GM12874 (cell line): Measurements from ENCODE around the gene COL6A3.

Source experiments
- CTCF ChIP-seq: IDR thresholded peaks from 2 replicates; pipeline ENCODE4 v1.5.1; 2011; ENCODE audit warnings: low read depth, mild to moderate bottlenecking, control low read depth, low read length, moderate library complexity; ENCODE audit not compliant: insufficient read depth

Gene COL6A3

GRCh38 chr2:237315829-237316225, 98.1 kb downstream of the COL6A3 start:
- TF ChIP-seq CTCF, result no peak

GRCh38 chr2:237315170-237315828, 98.7 kb downstream of the COL6A3 start:
- no peak for TF ChIP-seq CTCF

- no peak for TF ChIP-seq CTCF
Measured at GRCh38 chr2:237314681-237315080, 99.3 kb downstream of the COL6A3 start.

GRCh38 chr2:237314198-237314597, 99.8 kb downstream of the COL6A3 start:
- TF ChIP-seq CTCF, result no peak

- no peak for TF ChIP-seq CTCF
Measured at GRCh38 chr2:237312021-237312755, 101.8 kb downstream of the COL6A3 start.

GRCh38 chr2:237310515-237311114, 103.3 kb downstream of the COL6A3 start:
- TF ChIP-seq CTCF, result no peak

GRCh38 chr2:237309416-237309815, 104.5 kb downstream of the COL6A3 start:
- TF ChIP-seq CTCF, result no peak
